Activated CD8-positive, alpha-beta memory T cell treated with anti-CD3 and anti-CD28 coated beads for 4 hours (primary cell): ENCODE results near the gene GRB2.
"Not testable (repeated sequence)": the region's sequence is repeated elsewhere in the genome, so short reads cannot be mapped to it uniquely, and the experiment has no call there.

Experiments used
- DNase-seq, 2 donors: peaks; one replicate each; pipeline ENCODE4 v3.0.0-alpha.2; 2020; ENCODE audit warnings: low read depth in 2 of 2

The GRB2 gene

DNA sequence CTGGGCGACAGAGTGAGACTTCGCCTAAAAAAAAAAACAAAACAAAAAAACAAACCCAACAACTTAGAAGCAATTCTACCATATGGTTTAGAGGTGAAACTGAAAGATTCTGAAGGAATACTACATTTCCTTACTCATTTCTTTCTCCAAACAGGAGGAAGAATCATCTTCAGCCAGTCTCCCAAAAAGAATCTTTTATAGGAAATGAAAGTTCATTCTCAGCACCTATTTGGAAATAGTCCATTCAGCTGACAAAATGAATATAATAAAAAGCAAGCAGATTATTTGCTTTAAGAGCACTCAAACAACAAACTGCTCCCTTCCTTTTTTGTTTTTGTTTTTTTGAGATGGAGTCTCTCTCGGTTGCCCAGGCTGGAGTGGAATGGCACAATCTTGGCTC is 17.7 kb downstream of the GRB2 start:
- DNase-seq, result no peak

DNA sequence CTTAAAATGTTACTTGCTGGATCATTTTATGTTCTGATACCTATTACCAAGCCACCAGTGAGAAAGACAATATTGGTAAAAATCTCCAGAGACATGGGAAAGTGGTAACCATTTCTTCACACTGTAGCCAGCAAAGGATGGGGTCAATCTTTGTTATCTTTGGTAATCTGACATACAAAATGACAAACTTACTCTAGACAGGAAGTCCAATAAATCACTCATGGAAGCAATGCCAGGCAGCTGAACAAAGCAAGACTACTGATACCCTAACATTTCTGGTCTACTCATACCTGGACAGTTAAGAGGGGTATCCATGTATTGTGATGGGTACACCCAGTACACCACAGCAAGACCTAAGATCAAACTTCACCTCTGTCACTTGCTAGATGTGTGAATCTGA is 19.0 kb downstream of the GRB2 start:
- DNase-seq, result no peak

GRCh38 chr17:75384751-75385150 is 20.7 kb downstream of the GRB2 start:
- no peak for DNase-seq

DNA sequence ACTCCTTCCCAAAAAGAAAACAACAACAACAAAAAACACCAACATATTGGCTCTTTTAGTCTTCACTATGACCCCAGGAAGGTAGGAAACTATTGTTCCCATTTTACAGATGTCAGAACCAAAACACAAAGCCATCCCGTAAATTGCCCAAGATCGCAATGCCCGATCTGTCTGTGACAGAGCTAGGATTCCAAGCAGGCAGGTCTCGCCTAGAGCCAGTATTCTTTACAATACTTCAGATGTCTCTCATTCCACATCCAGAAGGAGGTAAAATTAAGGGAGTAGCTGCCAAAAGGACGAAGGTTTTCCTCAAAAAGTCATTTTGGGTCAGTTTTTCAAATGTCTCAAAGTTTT is 21.7 kb downstream of the GRB2 start:
- DNase-seq, result no peak

- DNase-seq, result no peak
These were observed 24.7 kb downstream of the GRB2 start for GRCh38 chr17:75380750-75381149.

DNA sequence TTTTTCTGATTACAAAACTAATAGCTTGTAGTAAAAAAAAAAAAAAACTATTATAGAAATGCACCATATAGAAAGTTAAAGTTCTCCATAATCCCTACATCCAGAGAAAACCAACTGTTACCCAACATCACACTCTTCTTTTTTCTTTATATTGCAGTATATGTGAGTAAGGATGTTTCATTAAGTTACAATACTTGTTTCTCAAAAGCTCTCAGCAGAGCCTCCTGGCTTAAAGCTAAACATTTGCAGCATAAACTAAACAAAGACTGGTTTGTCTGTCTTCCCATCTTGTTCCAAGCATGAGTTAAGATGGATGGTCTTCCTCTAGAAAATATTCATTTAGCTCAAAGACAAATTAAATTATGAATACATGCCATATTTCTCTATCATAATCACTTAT is 25.2 kb downstream of the GRB2 start:
- DNase-seq, result no peak

DNA sequence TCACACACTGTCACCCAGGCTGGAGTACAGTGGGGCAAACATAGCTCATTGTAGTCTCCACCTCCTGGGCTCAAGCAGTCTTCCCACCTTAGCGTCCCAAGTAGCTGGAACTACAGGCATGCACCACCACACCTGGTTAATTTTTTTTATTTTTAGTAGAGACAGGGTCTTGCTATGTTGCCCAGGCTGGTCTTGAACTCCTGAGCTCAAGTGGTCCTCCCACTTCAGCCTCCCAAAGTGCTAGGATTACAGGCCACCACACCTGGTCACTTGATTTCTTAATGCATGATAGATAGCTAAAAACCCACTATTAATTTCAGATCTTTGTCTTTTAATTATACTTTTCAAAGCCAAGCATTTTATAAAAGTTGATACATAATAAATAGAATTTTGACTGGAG is 26.1 kb downstream of the GRB2 start:
- not testable (repeated sequence) for DNase-seq

GRCh38 chr17:75373280-75373679 is 32.2 kb downstream of the GRB2 start:
- DNase-seq, result no peak

GRCh38 chr17:75371981-75372380 is 33.5 kb downstream of the GRB2 start:
- DNase-seq, result no peak

DNA sequence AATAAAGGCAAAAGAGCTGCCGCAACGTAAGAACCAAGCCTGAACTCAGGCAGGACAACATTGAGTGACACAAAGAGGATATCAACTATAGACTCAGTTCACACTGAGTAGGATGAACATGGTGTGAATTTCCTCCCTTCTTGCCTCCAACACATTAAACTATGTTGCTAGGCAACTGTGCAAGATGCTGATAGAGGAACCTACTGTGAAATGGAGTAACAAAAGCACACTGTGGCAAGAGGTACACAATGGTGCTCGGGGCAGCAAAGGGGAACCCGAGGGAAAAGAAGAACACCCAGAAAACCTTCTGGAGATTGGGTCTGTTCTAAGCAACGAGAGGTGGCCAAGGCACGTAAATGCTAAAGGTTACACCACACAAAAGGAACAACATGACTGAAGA is 34.1 kb downstream of the GRB2 start:
- no peak for DNase-seq

- no peak for DNase-seq
These were observed 35.1 kb downstream of the GRB2 start for GRCh38 chr17:75370286-75370915.

DNA sequence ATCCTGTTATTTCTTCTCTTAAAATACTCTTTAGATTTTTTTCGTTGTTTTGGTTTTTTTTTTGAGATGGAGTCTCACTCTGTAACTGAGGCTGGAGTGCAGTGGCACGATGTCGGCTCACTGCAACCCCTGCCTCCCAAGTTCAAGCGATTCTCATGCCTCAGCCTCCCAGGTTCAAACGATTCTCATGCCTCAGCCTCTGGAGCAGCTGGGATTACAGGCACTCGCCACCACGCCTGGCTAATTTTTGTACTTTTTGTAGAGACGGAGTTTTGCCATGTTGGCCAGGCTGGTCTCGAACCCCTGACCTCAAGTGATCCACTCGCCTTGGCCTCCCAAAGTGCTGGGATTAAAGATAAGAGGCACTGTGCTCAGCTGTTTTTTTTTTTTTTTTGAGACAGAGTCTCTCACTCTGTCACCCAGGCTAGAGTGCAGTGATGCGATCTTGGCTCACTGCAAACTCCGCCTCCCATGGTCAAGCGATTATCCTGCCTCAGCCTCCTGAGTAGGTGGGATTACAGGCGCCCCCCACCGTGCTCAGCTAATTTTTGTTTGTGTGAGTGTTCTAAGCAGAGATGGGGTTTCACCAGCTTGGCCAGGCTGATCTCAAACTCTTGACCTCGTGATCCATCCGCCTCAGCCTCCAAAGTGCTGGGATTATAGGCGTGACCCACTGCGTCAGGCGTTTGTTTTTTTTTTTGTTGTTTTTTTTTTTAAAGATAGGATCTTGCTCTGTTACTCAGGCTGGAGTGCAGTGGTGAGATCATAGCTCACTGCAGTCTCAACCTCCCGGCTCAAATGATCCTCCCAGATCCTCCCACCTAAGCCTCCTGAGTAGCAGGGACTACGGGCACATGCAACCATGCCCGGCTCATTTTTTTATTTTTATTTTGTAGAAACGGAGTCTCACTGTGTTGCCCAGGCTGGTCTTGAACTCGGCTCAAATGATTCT is 37.4 kb downstream of the GRB2 start:
- DNase-seq, result not testable (repeated sequence)

- DNase-seq, result no peak
These were observed 38.2 kb downstream of the GRB2 start for GRCh38 chr17:75367312-75367711.

GRCh38 chr17:75366432-75366831 is 39.0 kb downstream of the GRB2 start:
- DNase-seq, result no peak

DNA sequence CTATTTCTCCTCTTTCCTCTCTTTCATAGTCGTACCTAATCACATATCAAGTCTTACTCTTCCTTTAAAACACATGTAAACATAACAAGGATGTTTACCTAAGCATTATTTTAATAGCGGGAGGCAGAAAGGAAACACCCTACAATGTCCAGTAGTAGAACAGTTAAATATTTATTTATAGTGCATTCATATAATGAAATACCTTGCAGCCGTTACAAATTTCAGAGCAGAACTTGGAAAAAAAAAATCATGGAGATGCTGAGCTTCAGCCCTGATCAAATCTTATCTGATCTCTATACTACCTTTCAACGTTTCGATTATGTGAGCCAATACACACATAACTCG is 39.6 kb downstream of the GRB2 start:
- no peak for DNase-seq

DNA sequence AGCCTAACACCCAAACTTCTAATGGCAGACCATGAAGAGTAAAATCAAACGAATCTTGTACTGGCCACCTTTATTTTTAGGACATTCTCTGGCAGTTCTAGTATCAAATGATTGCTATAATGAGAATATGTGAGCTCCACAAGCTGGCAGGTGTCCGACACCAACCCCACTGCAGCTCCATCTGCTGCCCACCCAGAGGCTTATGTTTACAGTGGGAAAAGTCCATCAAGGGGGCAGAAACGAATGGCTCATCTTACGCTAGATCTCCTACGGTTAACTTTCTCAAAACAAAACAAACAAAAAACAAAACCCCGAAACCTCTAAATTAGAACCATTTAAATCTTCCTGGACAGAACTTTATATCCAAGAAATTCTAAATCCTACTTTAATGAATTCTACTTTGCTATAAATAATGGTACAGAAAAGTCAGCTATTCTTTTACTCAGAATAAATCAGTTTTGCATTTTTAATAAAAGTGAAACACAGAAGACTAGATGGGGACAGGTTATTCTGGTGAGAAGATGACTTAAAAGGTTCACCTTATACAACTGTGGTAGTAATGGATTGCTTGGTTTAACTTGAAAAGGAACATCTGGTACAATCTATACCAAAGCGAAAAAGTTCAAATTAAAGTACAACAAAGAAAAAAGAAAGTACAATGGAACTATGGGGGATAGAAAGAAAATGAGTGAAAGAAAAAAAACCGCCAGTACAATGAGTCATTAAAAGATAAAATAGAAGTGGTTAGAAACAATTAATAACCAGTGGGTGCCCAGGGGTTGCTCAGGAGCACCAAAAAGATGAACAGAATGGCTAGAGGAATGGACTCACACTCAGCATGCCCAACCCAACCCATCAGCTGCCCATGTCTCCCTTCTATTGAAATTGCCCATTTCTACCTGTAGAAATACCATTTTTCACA is 40.2 kb downstream of the GRB2 start:
- no peak for DNase-seq

GRCh38 chr17:75364078-75364477 is 41.4 kb downstream of the GRB2 start:
- no peak for DNase-seq

DNA sequence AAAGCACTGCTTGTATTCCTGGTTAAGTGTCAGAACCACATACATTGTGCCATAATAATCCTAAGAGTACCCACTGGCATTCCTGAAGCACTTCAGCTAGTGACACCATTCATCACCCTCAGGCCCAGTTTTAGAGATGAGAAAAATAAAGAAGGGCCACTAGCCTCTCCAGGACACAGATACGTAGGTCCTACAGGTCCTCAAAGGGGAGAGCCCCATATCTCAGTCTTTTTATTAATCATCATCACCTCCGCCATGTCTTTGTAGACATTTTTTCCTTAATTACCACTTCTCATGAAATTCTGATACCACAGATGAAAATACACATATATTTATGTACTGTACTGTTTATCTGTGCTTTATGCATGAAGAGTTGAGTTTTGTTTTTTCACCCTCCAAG is 43.5 kb downstream of the GRB2 start:
- no peak for DNase-seq

- DNase-seq, result no peak
These were observed 44.1 kb downstream of the GRB2 start for GRCh38 chr17:75361344-75361743.

GRCh38 chr17:75356260-75356937 is 49.1 kb downstream of the GRB2 start:
- no peak for DNase-seq

- DNase-seq, result no peak
These were observed 52.3 kb downstream of the GRB2 start for GRCh38 chr17:75353176-75353575.

DNA sequence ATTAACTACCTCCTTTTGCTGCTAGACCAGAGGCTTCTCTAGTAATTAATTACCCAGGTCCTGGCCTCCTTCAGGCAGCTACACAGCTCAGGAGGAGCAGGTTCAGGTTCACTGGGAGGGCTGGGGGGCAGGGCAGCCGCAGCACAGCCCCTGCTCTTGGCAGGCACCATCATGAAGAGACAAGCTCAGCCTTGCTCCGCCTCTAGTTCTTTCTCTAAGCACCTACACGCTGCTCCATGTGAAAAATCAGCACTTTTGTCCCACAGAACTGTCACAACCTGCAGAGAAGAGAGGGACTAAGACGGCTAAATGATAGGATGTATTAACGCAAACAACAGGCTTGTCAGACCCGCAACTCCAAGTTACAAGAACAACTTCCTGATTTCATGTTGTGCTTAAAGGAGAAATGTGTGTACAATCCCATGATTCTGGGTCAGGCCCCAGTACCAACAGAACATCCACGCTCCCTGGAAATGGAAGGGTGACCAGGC is 53.4 kb downstream of the GRB2 start:
- DNase-seq, result no peak
